Mammary epithelial cell (primary cell): Measurements from ENCODE around the gene PARD3B.

Source experiments
- EZH2 ChIP-seq: IDR thresholded peaks from 2 replicates; pipeline ENCODE4 v1.6.1; 2012; ENCODE audit warnings: low read length, inconsistent platforms, borderline replicate concordance
- TF ChIP-seq, protein P1 (sequence below), 2 donors: IDR thresholded peaks in 1 of 2; conservative IDR thresholded peaks in 1 of 2; 2 replicates each; pipeline ENCODE4 v1.5.1; 2011 to 2012; ENCODE audit warnings: inconsistent platforms in 2 of 2, low read length in 2 of 2, mild to moderate bottlenecking in 2 of 2, control low read depth in 1 of 2, low read depth in 1 of 2; ENCODE audit not compliant: insufficient read depth in 1 of 2; ENCODE audit errors: extremely low read depth in 1 of 2

DNA sequence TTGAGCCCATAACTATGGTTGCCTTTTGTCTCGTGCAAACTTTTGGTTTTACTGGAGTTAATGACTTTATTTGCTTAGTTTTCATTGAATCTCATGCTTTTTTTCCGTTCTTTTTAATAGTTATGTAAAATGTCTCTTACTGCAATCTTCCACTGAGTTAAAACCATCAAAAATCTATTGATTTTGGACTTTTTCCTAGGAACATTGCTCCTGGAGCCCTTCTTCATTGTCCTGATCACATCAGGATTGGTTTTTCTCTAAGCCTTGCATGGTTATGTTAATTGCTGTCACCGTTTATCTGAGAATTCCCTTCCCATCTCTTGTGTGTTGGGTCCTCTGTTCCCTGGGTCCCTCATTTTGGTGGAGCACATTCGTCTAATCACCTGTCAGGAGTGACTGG, 125.5 kb downstream of the PARD3B start:
- TF ChIP-seq, protein P1, sequence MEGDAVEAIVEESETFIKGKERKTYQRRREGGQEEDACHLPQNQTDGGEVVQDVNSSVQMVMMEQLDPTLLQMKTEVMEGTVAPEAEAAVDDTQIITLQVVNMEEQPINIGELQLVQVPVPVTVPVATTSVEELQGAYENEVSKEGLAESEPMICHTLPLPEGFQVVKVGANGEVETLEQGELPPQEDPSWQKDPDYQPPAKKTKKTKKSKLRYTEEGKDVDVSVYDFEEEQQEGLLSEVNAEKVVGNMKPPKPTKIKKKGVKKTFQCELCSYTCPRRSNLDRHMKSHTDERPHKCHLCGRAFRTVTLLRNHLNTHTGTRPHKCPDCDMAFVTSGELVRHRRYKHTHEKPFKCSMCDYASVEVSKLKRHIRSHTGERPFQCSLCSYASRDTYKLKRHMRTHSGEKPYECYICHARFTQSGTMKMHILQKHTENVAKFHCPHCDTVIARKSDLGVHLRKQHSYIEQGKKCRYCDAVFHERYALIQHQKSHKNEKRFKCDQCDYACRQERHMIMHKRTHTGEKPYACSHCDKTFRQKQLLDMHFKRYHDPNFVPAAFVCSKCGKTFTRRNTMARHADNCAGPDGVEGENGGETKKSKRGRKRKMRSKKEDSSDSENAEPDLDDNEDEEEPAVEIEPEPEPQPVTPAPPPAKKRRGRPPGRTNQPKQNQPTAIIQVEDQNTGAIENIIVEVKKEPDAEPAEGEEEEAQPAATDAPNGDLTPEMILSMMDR (conservative IDR thresholded peaks at IDR 0.05 in 1 of 2, IDR thresholded peaks at IDR 0.05 in 1 of 2; ENCODE audit: extremely low read depth in 1 of 2, insufficient read depth in 1 of 2, low read depth in 1 of 2, low read length in 2 of 2), result no peak
- no peak for TF ChIP-seq EZH2
